AG09319 (cell line): Measurements from ENCODE around the gene F10.

Experiments used
- DNase-seq: peaks from one replicate; pipeline ENCODE4 v3.0.0-alpha.2; 2010; ENCODE audit warnings: low read depth; ENCODE audit errors: extremely low read depth
- CTCF ChIP-seq: IDR thresholded peaks from 2 replicates; pipeline ENCODE4 v1.5.1; 2011; ENCODE audit warnings: low read depth, mild to moderate bottlenecking, inconsistent platforms, low read length, moderate library complexity

F10 gene

DNA sequence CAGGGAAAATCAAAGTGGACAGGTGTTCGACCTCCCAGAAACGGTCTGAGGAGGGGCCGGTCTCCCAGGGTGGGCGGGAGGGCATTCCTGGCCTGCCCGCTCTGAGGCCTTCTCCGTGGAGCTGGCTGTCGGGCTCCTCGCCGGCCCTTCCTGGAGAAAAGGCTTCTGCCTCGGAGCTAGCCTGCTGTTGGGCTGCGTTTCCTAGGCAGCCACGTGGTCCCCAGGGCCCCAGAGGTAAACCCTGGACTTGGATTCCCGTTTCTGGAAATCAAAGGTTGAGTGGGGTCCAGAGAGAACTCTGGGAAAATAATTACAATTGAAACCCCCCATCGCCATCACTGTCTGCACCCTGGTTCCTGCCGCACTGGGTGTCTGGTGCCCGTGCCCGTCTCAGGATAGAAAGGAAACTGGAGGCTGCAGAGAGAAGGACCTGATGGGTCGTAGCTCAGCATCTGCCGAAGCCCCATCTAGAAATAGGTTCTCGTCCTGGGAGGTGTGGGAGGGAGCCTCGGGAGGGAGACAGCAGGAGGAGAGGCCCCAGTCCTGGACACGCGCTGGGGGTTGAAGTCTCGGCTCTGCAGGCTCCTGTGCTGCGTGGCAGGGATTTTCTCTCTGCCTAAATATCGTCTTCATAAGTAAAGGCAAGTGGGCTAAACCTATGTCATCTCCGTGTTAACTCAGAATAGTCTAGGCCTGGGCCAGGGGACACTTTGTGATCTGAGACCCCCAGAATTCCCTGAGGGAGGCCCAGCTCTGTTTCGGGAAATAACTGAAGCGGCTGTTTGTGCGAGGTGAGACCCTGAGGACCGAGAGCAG, 28.2 kb downstream of the F10 start:
- no peak for DNase-seq
- no peak for TF ChIP-seq CTCF

DNA sequence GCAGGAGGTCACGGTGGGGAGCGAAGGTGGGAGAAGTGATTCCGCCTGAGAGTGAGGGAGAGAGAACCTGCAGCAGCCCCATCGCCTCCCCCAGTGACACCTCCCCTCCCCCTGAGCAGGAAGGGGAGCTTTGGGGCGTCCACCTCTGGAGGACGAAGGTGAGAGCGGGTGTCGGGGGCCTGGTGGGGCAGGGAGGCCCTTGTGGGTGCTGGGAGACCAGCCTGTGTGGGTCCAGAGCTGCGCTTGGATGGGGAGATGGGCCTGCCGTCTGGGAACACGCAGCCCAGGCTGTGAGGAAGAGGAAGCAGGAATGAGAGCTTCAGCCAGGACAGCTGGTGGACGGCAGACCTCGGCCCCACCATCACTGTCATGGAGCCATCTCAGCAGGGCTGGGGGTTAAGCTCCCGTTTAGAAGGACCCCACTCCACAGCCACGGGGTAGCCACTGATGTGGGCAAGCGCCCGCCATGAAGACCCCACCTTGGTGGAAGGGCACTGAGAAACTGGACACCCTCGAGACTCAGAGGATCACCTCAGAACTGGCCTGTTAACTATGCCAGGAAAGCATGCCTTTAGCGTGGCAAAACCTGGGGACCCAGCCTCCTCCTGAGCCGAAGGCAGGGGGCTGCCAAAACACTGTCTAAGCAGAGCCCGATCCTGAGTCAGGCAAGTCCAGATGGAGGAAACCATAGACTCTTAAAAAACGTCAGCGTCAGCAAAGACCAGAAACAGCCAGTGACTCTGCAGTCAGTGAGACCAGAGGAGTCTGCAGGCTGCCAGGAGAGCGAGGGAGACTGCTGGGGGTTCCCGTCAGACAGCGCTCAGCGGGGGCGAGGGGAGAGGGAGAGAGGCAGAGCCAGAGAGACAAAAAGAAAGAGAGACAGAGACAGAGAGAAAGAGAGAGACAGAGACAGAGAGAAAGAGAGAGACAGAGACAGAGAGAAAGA, 29.4 kb downstream of the F10 start:
- peak; percentile 4 for DNase-seq
- no peak for TF ChIP-seq CTCF

GRCh38 chr13:113152691-113152983, 30.0 kb downstream of the F10 start:
- DNase-seq, result no peak
- TF ChIP-seq CTCF, result no peak

GRCh38 chr13:113152984-113153809, 30.6 kb downstream of the F10 start:
- no peak for TF ChIP-seq CTCF
- DNase-seq, result no peak

GRCh38 chr13:113153810-113154748, 31.5 kb downstream of the F10 start:
- no peak for TF ChIP-seq CTCF
- peak; percentile 22 for DNase-seq

GRCh38 chr13:113155201-113155600, 32.6 kb downstream of the F10 start:
- no peak for DNase-seq
- TF ChIP-seq CTCF, result no peak
